Central memory CD4-positive, alpha-beta T cell (primary cell): ENCODE results near the gene RAB19.
"Not testable (repeated sequence)": the region's sequence is repeated elsewhere in the genome, so short reads cannot be mapped to it uniquely, and the experiment has no call there.

Experiments used
- DNase-seq: peaks from one replicate; pipeline ENCODE4 v3.0.0; 2022

RAB19 gene

DNA sequence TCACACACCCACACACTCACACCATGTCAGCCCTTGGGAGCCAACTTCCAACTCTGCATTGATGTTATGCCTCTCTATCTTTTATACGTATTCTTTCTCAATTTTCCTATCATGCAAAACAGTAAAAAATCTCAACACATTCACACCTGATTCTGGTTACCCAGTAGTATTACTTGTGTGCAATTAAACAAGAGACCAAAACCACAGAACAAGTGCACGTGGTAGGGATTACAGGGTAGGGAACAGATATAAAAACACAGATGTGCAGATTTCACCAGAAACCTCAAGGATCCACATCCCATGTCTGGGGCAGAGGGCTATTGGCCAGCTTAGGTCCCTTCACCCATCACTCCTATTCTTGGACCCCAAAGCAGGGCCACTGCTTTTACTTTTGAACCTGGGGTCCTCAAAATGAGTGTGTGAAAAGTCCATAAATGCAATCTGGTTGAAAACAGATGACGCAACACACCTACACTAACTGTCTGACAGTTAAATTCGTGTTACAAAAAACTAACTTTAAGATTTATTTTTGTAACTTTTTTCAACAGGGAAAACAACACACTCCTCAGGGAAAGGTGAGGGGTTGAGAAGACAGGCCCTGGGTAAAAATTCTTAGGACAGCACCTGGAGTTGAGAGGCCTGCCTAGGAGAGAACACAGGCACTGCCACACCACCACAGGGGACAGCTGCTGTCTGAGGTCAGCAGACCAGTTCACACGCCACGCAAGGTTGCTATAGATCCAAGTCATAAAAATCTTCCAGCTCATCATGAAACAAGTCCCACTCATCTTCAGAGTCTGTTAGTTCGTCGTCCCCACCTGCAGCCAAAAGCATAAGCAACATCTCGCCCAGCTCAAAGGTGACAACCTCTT, 50.2 kb downstream of the RAB19 start:
- DNase-seq = not testable (repeated sequence)

DNA sequence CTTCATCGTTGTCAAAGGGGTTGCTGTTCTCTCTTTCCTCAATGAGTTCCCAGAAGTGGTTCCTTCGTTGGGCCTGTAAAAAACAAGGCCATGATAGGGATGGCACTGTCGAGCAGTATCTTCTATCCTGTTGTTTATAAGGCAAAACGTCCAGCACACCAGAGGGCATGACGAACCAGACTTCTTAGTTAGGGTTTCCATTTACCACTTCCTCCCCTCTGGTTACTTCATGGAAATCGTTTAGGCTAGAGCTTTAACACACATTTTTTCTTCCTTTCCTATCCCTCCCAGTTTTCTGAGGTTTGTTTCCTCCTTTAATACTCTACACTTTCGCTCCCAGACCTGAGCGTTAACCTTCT, 50.8 kb downstream of the RAB19 start:
- no peak for DNase-seq

DNA sequence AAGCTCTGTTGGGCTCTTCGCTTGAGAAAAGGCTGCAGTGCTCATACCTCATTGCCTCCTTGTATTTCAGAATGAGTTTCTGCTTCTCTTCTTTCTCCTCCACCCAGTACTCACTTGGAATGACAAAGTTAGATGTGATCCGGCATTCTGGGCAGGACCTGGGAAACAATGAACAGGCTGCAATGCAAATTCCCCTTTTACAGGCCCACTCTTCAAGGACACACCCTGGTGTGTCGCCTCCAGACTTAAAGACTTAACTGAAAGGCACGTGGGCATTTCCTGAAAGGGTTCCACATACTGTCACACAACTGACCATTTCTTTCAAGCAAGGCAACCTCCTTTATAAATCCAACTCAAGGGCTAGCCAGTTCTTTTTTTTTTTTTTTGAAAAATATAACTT, 51.9 kb downstream of the RAB19 start:
- DNase-seq = no peak

GRCh38 chr7:140456551-140457051, 52.7 kb downstream of the RAB19 start:
- no peak for DNase-seq

GRCh38 chr7:140458201-140458600, 54.3 kb downstream of the RAB19 start:
- DNase-seq = no peak

- DNase-seq = no peak
Observed at GRCh38 chr7:140458916-140459315, 55.1 kb downstream of the RAB19 start.

DNA sequence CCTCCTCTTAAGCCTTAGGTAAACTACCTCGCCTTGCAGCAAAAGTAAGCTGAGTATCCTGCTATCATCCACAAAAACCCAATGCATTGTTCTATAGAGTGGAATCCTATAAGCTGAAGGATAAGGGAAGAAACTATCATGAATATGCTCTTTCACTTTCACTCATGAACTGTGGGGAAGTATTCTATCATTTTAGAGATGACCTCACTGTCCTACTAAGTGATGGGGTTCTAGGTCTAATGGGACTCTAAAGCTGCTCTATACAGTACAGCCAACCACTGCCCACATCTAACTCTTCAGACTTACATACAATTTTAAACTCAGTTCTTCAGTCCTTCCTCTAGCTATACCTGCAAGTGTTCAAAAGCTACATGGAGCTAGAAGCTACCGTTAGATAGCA, 59.3 kb downstream of the RAB19 start:
- no peak for DNase-seq

- peak; percentile 55 for DNase-seq
Observed at GRCh38 chr7:140475747-140476333, 72.0 kb downstream of the RAB19 start.

DNA sequence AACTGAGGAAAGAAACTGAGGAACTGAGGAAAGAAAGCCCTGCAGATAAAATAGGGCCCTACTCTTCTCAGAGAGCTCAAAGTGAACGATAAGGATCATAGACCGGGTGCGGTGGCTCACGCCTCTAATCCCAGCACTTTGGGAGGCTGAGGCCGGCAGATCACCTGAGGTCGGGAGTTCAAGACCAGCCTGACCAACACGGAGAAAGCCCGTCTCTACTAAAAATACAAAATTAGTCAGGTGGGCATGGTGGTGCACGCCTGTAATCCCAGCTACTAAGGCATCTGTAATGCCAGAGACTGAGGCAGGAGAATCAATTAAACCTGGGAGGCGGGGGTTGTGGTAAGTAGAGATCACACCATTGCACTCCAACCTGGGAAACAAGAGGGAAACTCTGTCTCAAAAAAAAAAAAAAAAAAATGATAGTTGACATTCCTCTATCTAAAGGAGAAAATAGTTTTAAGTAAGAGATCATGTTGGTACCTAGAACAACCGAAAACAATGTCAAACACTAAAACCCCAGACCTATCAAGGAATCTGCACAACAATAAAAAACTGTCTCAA, 72.9 kb downstream of the RAB19 start:
- DNase-seq = no peak
